ENCODE results near the gene AP3D1.

Gene AP3D1

GRCh38 chr19:2084993-2085720 lies 66.2 kb downstream of the AP3D1 start:
- peak; percentile 96 for DNase-seq (ENCODE audit: low spot score)

- peak; percentile 76 for DNase-seq (ENCODE audit: low spot score)
These were observed 68.1 kb downstream of the AP3D1 start for GRCh38 chr19:2083174-2083854.

GRCh38 chr19:2081873-2082810 lies 69.2 kb downstream of the AP3D1 start:
- peak; percentile 53 for DNase-seq (ENCODE audit: low spot score)

GRCh38 chr19:2080336-2080988 lies 70.9 kb downstream of the AP3D1 start:
- DNase-seq (ENCODE audit: low spot score): no peak

- DNase-seq (ENCODE audit: low spot score): no peak
These were observed 71.5 kb downstream of the AP3D1 start for GRCh38 chr19:2079865-2080301.

- no peak for DNase-seq (ENCODE audit: low spot score)
These were observed 72.1 kb downstream of the AP3D1 start for GRCh38 chr19:2079076-2079864.

- DNase-seq (ENCODE audit: low spot score): no peak
These were observed 73.3 kb downstream of the AP3D1 start for GRCh38 chr19:2077833-2078619.

- no peak for DNase-seq (ENCODE audit: low spot score)
These were observed 74.0 kb downstream of the AP3D1 start for GRCh38 chr19:2077398-2077797.

DNA sequence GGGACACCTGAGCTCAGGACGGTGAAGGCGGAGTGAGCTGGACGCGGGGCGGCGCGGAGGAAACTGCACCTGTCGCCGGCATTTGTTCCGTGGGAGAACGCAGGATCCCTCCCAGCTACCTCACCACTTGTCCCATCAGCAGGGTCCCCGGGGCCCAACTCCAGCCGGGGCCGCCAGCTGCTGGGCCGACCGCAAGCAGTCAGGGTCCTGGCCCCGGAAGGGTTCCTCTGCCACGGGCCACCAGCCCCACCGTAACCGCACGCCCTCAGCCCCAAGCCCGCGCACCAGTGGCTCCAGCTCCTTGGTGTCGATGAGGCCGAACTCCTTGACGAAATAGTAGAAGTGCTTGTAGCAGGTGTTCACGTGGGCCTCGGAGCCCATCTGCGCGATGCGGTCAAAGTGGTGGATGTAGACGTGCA lies 74.8 kb downstream of the AP3D1 start:
- DNase-seq (ENCODE audit: low spot score): no peak

DNA sequence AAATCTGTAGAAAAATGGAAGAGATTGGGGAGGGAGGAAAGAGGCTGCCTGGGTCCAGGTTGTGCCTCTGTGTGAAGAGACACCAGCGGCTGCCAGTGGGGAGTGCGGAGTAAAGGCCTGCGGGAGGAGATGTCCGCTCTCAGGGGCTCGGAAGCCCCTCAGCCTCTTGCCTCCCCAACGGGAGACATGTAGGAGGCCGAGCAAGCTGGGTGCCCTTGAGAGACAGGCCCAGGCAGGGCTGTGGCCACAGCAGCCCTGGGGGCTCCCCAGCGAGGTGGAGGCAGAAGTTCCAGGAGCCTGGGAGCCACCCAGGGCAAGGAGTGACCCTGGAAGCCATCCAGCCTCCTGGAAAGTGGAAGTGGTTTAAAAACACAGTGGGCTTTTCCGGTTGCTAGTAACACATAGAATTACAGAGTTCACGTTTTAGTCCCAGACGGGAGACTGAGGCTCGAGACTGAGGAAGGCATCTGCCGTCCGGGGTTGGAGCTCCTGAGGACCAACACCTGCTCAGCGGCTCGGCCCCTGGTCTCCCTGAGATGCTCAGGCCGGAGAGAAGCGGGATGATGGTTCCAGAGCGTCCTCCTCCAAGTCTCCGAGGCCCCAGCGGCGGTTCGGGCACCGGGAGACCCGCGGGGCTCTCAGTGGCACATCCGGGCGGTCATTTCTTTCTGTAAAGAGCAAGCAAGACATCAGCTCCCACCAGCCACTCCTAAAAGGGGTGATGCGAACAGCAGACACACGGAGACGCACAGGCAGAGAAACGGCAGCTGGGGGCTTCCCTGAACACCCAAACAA lies 78.4 kb downstream of the AP3D1 start:
- no peak for DNase-seq (ENCODE audit: low spot score)

GRCh38 chr19:2070986-2071673 lies 80.2 kb downstream of the AP3D1 start:
- no peak for DNase-seq (ENCODE audit: low spot score)

DNA sequence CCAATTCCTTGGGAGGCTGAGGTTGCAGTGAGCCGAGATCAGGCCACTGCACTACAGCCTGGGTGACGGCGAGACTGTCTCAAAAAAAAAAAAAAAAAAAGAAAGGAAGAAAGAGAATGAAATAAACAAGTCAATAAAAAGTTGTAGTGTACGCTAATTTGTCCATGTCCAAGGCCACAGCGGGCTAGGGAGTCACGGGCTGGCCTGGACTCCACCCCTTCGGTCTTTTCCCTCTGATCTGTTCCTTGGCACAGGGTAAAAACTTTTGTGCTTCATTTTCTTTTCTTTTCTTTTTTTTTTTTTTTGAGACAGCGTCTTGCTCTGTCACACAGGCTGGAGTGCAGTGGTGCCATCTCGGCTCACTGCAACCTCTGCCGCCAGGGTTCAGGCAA lies 80.9 kb downstream of the AP3D1 start:
- no peak for DNase-seq (ENCODE audit: low spot score)

DNA sequence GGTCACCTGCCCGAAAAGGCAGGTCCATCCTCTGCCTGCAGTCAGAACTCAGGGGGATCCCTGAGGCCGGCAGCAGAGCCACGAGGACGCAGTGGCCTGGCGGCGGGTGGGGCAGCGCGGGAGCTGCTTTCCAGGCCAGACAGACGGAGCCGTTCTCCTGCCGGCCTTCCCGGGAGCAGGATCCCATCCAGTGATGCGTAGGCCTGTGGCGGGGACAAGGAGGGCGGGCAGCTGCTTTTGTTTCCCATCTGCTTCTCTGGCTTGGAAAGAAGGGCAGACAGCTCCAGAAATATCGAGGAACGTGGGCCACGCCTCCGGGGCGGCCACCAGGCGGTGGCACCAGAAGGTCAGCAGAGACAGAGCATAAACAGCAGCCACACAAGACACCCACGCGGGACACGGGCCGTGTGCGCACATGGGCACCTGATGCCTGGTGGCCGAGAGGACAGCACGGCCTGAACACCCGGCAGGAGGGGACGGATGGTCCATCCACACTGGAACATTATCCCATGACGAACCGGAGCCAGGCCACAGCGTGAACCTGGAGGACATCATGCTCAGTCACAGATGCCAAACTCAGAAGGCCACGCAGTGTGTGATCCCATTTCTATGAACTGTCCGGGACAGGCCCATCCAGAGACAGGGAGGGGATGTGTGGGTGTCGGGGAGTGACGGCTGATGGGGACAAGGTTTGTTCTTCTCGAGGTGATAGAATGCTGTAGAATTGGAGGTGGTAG lies 86.4 kb downstream of the AP3D1 start:
- no peak for DNase-seq (ENCODE audit: low spot score)

DNA sequence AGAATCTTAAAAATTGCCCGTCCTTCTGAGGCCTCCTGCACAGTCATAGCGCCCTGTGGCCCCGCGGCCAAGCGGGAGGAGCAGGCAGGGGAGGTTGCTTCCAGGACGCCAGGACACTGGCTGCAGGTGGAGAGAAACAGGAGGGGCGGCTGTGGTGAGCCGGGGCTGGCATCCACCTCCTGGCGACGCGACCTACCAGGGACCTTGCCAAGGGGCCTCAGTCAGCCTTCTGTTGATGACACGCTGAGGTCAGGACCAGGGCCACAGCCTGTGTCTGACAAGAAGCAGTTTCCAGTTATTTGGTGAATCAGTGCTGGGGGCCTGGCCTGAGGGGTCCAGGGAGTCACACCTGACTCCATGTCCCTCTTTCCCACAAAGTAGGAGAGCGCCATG lies 87.0 kb downstream of the AP3D1 start:
- no peak for DNase-seq (ENCODE audit: low spot score)

DNA sequence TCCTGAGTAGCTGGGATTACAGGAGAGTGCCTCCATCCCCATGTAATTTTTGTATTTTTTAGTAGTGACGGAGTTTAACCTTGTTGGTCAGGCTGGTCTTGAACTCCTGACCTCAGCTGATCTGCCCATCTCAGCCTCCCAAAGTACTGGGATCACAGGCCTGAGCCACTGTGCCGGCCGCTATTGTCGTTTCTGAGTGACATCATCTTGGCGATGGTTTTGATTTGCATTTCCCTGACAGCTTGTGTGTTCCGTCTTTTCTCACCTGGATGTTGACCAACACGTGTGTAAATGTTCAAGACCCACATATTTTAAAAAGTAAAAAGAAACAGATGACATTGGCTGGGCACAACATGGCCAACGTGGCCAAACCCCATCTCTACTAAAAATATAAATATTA lies 87.5 kb downstream of the AP3D1 start:
- no peak for DNase-seq (ENCODE audit: low spot score)

DNA sequence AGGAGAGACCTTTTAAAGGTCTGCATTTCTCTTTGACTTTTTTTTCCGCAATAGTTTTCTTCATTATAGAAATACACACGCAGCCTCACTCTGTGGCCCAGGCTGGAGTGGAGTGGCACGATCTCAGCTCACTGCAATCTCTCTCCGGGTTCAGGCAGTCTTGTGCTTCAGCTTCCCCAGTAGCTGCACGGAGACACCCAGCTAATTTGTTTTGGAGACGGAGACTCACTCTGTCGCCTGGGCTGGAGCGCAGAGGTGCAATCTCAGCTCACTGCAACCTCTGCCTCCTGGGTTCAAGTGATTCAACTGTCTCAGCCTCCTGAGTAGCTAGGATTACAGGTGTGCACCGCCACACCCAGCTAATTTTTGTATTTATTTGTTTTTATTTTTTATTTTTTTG lies 88.6 kb downstream of the AP3D1 start:
- DNase-seq (ENCODE audit: low spot score): no peak

GRCh38 chr19:2062389-2062729 lies 89.0 kb downstream of the AP3D1 start:
- no peak for DNase-seq (ENCODE audit: low spot score)

All from CD4-positive, alpha-beta T cell treated with Interleukin-2 at 100 ng/mL for 4 hours (primary cell).